NCI-H69 (cell line): ENCODE data around the gene LIPI.

Experiments used
- DNase-seq: peaks from one replicate; lab custom pipeline; 2025; lab: John Stamatoyannopoulos, UW

LIPI gene

DNA sequence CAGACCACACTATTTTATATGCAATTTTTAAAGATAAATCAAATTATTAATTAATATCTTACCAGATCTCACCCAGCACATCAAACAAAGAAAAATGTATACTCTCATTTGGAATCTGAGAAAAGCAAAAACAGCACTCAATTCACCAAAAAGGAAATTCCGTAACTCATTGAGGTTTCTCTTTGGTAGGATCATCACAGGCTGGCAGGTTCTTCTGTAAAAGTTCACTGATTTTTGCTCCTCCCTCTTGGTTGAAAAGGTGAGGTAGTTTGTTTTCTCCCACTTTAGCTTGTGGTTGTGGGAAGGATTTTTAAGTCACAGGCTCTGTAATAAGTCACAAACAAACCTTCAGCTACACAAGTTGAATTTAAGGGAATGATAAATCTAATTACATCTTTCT is at the start of gene LIPI:
LIPI (minus strand) TSS at position 218 of the 400 bp plus-strand sequence; CDS start at position 108, 110 bp downstream.
- DNase-seq: no peak

DNA sequence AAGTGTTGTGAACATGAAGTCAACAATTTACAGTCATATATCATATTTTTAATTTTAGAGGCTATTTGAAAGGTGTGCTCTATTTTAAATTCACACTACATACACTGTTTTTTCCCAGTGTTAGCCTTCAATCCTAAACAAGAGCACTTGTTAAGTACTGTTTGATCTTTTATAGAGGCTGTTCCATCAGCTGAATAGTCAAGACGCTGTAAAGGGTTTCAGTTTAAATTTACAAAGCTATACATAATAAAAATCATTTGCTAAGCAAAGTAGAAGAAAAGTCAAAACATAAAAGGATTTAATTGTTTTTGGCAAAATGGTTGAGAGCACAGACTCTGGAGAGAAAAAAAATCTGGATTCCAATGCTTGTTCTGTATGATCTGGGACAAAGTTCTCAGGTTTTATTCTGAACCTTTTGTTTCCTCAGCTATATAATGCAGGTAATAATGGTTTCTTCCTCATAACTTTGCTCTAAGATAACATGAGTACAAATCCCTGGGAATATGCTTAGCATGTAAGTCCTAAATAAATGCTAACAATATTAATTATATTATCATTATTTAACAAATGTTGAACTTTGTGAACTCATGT is 49.5 kb upstream of the LIPI start:
- no peak for DNase-seq

DNA sequence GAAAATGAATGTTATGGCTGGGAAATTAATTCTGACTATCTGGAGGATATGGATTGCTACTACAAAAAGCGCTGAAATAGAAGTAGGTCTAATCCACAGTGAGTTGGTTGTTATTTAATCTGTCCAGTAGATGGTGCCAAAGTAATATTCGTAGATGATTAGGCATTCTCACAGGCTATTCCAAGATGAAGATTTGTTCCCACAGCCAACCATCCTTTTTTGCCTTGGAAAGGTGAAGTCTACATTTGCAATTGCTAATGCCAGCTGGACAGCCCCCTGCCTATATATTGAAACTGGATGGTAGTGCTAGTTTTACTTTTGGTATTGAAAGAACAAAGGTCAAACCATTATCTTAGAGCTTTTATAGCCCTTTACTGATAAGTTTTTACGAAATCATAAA is 49.0 kb upstream of the LIPI start:
- peak; percentile 68 for DNase-seq

DNA sequence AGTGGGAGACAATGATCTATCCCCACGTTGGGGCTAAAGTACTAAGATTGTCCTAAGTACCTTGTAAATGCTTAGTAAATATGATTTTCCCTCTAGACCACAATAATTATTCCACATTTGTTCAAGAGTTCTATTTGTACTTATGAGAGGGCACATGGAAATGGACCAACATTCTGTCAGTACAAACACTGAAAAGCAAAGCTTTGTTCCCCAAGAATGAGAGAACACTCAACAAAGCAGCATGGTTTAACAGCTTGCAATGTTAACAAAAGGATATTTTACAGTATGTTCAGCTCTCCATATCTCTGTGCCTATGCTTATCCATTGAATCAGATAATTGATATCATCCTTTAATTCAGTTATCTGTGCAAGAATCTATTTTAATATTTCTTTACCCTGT is 40.6 kb upstream of the LIPI start:
- DNase-seq: no peak

DNA sequence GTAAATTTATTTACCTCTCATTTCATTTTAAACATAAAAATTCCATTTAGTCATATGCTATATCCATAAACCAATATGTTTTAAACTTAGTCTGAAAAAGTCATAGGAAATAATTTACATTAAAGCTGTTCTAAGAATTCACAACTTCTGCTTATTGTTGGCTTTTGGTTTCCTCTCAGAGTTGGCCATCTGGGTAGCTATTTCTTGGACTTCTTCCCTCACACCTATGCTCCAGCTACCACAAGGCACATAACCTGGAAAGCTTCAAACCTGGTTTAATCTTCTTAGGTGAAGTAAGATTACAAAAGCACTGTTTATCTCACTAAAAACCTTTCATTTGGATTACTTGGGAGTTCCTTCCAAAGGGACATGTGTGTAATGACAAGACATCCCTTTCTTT is 35.0 kb upstream of the LIPI start:
- no peak for DNase-seq

DNA sequence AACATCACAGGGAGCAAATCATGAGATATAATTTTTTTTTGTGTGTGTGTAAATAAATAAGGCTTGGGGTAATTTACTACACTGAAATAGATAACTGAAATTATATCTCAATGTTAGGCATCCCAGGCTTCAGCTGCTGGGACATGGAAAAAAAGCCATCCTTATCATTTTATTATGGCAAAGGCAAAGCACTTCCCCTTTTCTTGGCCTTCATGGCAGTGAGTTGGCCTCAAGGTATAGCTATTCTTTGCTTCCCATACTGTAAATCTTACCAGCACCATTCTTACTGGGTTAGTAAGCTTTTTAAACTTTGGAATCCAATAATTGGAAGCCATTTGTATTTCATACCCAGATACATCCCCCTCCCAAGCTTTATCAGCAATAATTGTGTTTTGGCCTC is 34.2 kb upstream of the LIPI start:
- no peak for DNase-seq

DNA sequence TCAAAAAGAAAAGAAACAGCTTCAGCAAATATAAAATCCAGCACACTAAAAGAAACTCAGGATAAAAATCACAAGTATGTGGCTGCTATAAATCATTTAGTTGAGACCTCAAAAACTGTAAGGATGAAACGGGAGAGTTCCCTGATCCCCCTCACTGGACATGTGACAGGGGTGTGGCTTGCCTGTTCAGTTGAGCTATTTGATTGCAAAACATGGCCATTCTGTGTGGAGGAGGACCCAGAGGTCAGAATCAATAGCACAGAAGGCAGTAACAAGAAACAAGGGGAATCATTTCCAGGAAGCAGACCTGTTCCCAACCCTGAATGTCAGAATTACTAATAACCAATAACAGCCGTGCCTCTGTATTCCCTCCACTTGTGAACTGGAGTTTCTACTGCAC is 33.1 kb upstream of the LIPI start:
- DNase-seq: no peak

- peak; percentile 0 for DNase-seq
Measured at GRCh38 chr21:14243461-14243860, 32.7 kb upstream of the LIPI start.

DNA sequence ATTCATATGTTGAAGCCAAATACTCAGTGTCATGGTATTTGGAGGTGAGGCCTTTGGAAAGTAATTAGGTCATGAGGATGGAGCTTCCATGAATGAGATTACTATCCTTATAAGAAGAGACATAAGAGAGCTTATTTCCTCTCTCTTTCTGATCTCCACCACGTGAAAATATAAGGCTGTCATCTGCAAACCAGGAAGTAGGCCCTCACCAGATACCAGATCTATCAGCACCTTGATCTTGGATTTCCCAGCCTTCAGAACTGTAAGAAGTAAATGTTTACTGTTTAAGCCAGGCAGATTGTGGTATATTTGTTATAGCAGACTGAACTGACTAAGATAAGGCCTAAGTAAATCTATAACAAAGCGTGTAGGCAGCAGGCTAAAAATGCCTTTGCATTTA is 30.5 kb upstream of the LIPI start:
- no peak for DNase-seq

GRCh38 chr21:14239281-14239680 is 28.5 kb upstream of the LIPI start:
- DNase-seq: no peak

GRCh38 chr21:14236180-14236579 is 25.4 kb upstream of the LIPI start:
- DNase-seq: no peak

DNA sequence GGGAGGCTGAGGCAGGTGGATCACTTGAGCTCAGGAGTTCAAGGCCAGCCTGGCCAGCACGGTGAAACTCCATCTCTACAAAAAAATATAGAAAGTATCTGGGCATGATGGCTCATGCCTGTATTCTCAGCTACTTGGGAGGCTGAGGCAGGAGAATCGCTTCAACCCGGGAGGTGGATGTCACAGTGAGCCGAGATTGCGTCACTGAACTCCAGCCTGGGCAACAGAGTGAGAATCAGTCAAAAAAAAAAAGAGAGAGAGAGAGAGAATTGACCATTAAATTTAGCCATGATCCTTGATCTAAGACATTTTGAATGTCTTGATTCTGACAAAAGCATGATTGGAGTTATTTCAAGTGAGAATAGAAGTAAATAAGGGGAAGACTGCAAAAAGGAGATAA is 24.3 kb upstream of the LIPI start:
- DNase-seq: no peak

- DNase-seq: no peak
Measured at GRCh38 chr21:14229399-14229798, 18.6 kb upstream of the LIPI start.

DNA sequence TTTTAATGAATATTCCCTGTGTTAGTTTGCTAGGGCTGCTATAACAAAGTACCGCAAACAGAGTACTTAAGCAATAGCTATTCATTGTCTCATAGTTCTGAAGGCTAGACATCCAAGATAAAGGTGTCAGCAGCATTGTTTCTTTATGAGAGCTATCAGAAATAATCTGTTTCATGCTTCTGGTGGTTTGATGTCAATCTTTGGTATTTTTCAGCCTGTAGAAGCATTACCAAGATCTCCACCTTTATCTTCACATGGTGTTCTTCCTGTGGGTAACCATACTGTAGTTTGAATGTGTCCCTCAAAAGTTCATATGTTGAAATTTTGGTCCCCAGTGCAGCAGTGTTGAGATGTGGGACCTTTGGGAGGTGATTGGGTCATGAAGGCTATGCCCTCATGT is 12.6 kb upstream of the LIPI start:
- no peak for DNase-seq

DNA sequence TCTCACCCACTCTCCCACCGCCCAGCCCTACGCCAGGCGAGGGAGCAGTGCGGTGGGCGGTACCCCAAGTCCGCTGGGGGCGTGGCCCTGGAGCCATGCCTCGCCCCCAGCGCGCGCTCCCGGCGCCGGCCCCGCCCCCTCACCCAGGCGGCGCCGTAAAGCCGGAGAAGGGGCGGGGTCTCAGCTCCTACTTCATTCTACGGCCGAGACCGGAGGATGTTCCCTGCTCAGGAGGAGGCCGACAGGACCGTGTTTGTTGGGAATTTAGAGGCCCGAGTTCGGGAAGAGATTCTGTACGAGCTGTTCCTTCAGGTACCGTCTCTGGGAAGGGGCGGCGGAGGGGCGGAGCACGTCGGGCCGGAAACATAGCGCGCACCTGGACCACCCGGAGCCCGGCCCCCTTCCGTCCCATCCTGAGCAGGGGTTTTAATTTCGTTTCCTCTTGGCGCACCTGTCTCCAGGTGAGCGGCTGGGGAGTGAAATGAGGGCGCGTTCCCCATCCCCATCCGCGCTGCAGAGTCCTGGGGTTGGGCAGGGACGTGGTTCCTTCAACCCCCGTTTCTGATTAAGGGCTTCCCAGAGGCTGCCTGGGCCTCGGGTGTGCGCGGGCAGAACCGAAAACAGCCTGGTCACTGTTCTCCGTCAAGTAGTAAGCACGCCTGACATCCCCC is 5.4 kb upstream of the LIPI start, which contains the start of gene RBM11:
RBM11 (plus strand) TSS at position 187 of the 671 bp plus-strand sequence; CDS start at position 217, 30 bp downstream.
- peak; percentile 80 for DNase-seq

DNA sequence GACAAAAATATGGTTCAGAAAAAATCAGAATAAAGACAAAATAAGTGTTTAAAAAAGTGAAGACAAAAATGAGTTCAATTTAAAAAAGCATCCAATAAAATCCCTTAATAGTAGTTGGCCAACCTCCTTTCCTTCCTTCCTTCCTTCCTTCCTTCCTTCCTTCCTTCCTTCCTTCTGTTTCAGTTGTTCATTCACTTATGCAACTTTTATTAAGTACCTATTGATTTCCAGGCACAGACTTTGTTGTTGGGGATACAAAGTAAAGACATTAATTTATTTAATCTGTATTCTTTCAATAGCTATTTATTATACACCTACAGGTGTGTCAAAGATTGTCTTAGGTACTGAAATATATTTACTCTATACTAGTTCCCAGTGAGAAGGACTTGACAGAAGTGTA is 2.4 kb upstream of the LIPI start:
- no peak for DNase-seq

GRCh38 chr21:14206222-14206621 is 4.5 kb downstream of the LIPI start:
- no peak for DNase-seq

- peak; percentile 43 for DNase-seq
Measured at GRCh38 chr21:14166463-14167223, 44.1 kb downstream of the LIPI start.

DNA sequence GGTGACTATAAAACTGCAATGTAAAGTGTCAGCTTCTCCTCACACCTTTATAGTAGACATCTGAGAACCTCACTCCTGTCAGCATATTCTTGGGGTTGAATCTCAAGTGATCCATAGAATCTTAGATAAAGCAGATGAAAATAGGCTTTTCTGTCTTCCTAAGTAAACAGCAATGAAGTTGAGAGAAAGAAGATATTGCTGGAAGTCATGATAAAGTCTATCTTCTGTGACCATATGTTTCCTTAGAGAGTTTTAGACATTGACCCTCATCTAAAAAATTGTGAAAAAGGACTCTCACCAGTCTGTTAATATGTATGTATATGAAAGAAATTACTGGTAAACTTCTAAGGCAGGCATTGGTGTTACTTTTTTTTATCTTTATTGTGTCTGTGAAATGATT is 66.8 kb downstream of the LIPI start:
- no peak for DNase-seq

DNA sequence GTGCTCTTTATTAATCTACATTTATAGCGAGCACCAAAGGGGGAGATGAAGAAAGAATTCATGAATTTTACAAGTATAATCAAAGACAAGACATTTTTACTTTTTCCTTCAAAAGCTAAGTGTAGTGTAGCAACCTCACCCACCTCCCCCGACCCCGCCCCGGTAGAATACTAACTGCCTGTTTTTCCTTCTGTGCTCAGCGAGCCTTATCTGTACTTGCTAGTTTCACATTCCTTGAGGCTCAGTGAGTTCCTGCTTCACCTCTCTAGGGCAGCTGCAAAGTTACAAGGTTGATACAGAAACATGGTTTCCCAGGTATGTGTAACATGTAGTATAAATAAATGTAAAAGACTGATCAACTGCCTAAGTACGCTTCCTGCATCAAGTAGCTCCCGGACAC is 86.5 kb downstream of the LIPI start:
- no peak for DNase-seq

- DNase-seq: no peak
Measured at GRCh38 chr21:14121719-14122118, 89.0 kb downstream of the LIPI start.

GRCh38 chr21:14120091-14120734 is 90.5 kb downstream of the LIPI start:
- peak; percentile 55 for DNase-seq

GRCh38 chr21:14119038-14119437 is 91.7 kb downstream of the LIPI start:
- DNase-seq: peak; percentile 13
